HG03097 (cell line): Measurements from ENCODE around the gene MEPCE.

Experiments used
- ATAC-seq: cut with Tn5 transposase; IDR thresholded peaks from one replicate; pipeline ENCODE4 v1.9.1; 2021; ENCODE audit not compliant: unreplicated experiment, low FRiP score

Gene MEPCE

DNA sequence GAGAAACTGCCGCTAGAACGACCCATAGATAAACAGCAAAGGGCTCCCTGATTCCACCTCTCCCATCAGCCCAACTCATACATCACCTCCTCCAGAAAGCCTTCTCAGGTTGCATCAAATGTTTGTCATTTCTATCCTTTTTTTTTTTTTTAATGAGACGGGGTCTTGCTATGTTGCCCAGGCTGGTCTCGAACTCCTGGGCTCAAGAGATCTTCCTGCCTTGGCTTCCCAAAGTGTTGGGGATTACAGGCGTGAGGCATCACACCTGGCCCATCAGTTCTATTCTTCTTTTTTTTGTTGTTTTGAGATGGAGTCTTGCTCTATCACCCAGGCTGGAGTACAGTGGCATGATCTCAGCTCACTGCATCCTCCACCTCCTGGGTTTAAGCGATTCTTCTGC lies 27.4 kb downstream of the MEPCE start:
- ATAC-seq: no peak

GRCh38 chr7:100464210-100464660 lies 34.6 kb downstream of the MEPCE start, which contains the start of gene SPACDR:
Gene SPACDR, minus strand, starts transcription at chr7:100464260. Its CDS starts 235 bp downstream, at chr7:100464025.
- no peak for ATAC-seq

- ATAC-seq: no peak
These were observed 35.2 kb downstream of the MEPCE start for GRCh38 chr7:100464791-100465190.

DNA sequence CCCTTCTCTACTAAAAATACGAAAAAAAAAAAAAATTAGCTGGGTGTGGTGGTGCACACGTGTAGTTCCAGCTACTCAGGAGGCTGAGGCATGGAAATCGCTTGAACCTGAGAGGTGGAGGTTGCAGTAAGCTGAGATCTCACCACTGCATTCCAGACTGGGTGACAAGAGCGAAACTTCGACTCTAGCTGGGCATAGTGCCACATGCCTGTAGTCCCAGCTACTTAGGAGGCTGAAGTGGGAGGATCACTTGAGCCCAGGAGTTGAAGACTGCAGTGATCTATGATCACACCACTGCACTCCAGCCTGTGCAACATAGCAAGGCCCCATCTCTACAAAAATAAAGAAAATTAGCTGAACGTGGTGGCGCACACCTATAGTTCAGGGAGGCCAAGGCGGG lies 35.7 kb downstream of the MEPCE start:
- ATAC-seq: no peak

DNA sequence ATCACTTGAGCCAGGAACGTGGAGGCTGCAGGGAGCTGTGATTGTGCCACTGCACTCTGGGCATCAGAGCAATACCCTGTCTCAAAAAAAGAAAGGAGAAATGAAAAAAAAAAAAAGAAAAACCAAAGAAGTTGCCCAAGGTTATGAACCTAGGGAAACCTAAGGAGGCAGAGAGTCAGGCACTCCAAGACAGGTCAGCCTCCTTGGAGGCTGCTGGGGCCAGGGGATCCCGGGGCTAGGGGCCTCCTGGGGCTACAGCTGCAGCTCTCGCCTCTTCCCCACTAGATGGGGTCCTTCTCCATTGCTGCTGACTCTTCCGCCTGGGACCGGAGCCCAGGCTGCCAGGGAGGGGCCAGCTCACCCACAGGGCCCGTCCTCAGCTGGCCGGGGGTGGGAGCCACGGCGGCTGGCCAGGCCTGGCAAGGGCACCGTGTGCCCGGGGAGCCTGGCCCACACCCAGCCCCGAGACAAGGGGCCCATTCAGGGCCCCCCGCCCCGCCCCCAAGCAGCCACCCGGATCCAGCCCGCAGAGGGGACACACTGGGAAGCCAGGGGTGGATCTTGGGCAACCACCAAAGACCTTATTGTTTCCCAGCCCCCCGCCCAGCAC lies 36.2 kb downstream of the MEPCE start:
- no peak for ATAC-seq

DNA sequence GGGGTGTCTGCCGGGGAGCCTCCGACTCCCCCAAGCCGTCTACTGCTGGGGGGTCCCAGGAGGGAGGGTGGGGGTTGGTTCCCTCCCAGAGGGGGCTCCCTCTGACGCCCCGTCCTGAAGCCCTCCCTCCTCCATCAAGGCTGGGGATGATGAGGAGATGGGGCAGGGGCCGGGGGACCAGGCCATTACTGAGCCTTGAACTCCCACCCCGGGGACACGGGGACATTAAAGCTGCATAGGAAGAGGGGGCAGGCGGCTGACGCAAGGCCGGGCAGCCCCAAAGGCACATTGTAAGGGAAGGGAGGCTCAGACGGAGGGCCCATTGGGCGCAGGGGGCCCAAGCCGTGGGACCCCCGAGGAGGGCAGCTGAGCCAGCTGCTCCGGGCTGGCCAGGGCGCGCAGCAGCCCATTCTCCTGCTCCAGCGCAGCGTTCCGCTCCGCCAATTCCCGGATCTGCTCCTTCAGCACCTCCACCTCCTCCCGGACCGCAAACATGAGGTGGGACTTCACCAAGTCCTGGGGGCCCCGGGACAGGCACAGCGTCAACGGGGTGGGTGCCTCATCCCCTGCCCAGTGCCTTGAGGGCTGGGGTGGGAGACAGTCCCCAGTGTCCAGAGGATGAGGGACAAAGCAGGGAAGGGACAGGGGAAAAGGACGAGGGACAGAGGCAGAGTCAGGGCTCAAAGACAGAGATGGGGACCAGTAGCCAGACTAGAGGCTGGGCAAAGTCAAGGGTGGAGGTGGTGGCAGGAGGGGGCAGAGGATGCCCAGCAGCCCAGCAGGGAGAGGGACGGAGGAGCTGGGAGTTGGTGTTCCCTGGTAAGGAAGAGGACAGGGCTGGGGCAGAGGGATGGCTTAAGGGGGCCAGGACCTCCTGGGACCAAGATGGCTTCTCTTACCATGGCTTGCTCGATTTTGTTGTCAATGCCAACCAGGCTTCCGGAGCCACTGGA lies 37.3 kb downstream of the MEPCE start:
- no peak for ATAC-seq

- ATAC-seq: no peak
These were observed 38.2 kb downstream of the MEPCE start for GRCh38 chr7:100467638-100468373.

- ATAC-seq: no peak
These were observed 39.8 kb downstream of the MEPCE start for GRCh38 chr7:100469227-100470044.

- ATAC-seq: no peak
These were observed 41.4 kb downstream of the MEPCE start for GRCh38 chr7:100471021-100471420.

DNA sequence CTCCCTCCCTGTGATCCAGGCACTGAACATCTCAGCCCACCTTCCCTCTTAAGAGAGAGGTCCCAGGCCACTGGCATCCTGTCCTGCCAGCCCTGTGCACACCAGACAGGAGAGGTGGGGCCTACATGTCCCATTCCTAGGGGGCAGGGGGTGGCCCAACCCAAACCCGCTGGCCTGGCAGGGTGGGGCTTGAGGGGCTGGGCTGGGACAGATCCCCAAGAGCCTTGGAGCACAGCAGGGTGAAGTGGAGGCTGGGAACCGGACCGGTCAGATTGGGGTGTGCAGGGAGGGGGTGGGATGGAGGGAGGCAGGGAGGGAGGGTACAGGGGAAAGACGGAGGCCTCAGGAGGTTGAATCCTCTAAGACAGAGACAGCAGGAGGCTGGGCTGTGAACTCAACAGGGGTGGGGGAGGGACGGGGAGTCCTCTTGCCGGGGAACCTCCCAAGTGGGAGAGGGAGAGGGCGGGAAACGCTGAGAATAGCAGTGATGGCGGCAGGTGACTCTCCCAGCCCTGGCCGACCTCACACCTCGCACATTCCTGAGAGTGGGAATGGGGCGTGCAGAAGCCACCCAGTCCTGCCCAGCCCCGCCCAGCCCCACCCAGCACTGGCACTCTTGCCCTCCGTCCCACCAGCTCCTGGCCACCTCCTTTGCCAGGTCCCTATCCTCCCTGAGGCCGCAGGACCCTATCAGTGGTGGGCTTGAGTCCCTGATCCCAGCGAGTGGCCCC lies 42.7 kb downstream of the MEPCE start:
- no peak for ATAC-seq

GRCh38 chr7:100472854-100473499 lies 43.3 kb downstream of the MEPCE start:
- no peak for ATAC-seq

DNA sequence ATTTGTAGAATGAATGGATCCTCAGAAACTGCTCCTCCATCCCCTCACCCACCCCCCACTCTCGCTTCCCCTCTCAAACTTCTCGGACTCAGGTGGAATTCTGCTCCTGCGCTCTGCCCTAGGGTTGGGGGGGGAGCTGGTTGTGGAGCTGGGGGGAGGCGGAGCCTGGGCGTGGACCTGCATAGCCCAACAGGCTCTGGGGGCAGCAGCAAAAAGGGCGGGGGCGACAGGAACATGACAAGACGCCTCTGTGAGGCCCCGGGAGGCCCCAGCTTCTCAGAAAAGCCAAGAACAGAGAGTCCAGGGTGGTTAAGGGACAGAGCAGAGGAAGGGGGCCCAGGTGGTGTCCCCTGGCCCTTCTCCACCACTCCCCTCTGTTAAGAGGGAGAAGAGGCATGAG lies 45.9 kb downstream of the MEPCE start:
- ATAC-seq: no peak

GRCh38 chr7:100476101-100476780 lies 46.6 kb downstream of the MEPCE start:
- ATAC-seq: no peak

- ATAC-seq: no peak
These were observed 47.6 kb downstream of the MEPCE start for GRCh38 chr7:100476903-100477870.

DNA sequence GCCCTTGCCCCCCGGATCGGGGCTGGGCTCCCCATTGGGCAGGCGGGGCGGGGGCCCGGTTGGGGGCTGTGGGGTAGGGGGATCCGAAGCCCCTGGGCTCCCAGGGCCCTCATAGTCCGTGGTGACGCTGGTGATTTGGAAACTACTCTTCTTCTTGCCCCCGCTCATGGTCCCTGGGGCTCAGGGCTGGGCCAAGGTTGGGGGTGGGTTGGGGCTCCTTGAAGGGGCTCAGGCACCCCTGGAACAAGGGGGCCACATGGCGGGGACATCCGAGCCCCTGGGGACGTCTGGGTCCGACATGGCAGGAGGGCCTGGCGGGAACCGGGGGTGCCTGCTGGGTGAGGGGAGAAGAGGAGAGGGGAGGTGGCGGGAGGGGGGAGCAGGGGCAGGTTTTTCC lies 48.2 kb downstream of the MEPCE start:
- ATAC-seq: no peak

DNA sequence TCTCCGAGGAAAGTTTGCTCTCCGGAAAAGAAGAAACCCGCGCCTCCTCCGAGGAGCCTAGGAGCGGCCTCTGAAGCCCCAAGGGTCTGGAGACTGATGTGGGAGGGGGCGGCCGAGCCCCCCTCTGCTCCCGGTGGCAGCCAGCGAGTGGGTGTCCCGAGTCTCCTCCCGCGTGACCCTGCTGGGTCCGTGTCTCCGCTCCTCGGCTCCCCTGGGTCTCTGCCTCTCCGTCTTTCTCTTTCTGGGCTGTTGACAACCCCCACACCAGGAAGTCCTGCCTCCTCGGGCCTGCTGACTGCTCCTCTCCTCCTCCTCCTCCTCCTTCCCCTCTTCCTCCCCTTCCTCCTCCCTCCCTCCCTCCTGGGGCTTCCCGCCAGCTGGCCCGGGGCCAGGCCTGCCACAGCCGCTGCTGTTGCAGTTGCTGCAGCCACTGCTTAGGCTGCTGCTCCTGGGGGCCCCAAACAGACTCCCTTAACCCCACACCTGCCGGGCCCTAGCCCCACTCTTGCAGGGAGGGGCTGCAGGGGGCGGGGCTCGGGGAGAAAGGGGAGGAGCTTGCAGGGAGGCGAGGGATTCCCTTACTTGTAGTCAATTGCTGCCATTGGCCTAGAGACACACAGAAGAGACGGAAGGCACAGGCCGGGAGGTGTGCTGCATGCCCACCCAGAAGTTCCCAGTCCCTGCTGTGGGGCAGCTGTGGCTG lies 49.5 kb downstream of the MEPCE start, which contains the start of gene TSC22D4:
TSS of gene TSC22D4 (minus strand) at position 257 of the 703 bp plus-strand sequence. CDS start 1,176 bp downstream, outside the sequence.
- peak; percentile 48 for ATAC-seq

GRCh38 chr7:100481466-100481865 lies 51.8 kb downstream of the MEPCE start:
- no peak for ATAC-seq
